Liver (tissue), 9 donors: ENCODE results near the gene GCN1. TPM values are rescaled to one million over a fixed set of nuclear protein-coding genes. Genes with fewer than 3 reads are reported as not detected.

Source experiments
- DNase-seq: peaks from one replicate; pipeline ENCODE4 v3.0.0-alpha.2; 2017; ENCODE audit warnings: low spot score
- H3K27ac ChIP-seq, 2 donors: one replicate each; pipeline ENCODE4 v1.7.0; 2013; ENCODE audit warnings: inconsistent platforms in 2 of 2, low read length in 2 of 2, control low read depth in 1 of 2, low read depth in 1 of 2, mild to moderate bottlenecking in 1 of 2
- H3K27me3 ChIP-seq, 4 donors: one replicate each; pipeline versions ENCODE4 v1.6.1 to v1.7.0; 2013; ENCODE audit warnings: low read length in 3 of 4, inconsistent platforms in 1 of 4, mild to moderate bottlenecking in 1 of 4, moderate library complexity in 1 of 4; ENCODE audit not compliant: control insufficient read depth in 4 of 4, insufficient read depth in 4 of 4
- H3K36me3 ChIP-seq, 4 donors: one replicate each; pipeline versions ENCODE4 v1.6.1 to v1.7.0; 2013; ENCODE audit warnings: low read length in 3 of 4, mild to moderate bottlenecking in 3 of 4, low read depth in 1 of 4, moderate library complexity in 1 of 4; ENCODE audit not compliant: control insufficient read depth in 4 of 4, insufficient read depth in 3 of 4
- H3K4me1 ChIP-seq, 4 donors: one replicate each; pipeline versions ENCODE4 v1.6.1 to v1.7.0; 2013; ENCODE audit warnings: low read length in 3 of 4, mild to moderate bottlenecking in 3 of 4, moderate library complexity in 1 of 4; ENCODE audit not compliant: control insufficient read depth in 4 of 4, insufficient read depth in 4 of 4
- H3K4me3 ChIP-seq, 3 donors: one replicate each; pipeline versions ENCODE4 v1.6.1 to v1.7.0; 2013; ENCODE audit warnings: low read length in 3 of 3, control low read depth in 1 of 3, low read depth in 1 of 3, mild to moderate bottlenecking in 1 of 3
- H3K9ac ChIP-seq, 2 donors: one replicate each; pipeline ENCODE4 v1.7.0; 2013; ENCODE audit warnings: low read length in 2 of 2, mild to moderate bottlenecking in 2 of 2, moderate library complexity in 2 of 2, control low read depth in 1 of 2, low read depth in 1 of 2
- H3K9me3 ChIP-seq, 4 donors: one replicate each; pipeline versions ENCODE4 v1.6.1 to v1.7.0; 2013; ENCODE audit warnings: low read length in 3 of 4; ENCODE audit not compliant: control insufficient read depth in 4 of 4
- EGR1 ChIP-seq, 2 donors: IDR thresholded peaks; 2 replicates each; pipeline ENCODE4 v1.6.1; 2016 to 2018; ENCODE audit warnings: antibody characterized with exemption in 2 of 2, low read depth in 2 of 2
- FOXA1 ChIP-seq: IDR thresholded peaks from 2 replicates; pipeline ENCODE4 v1.6.1; 2016; ENCODE audit warnings: antibody characterized with exemption
- FOXA2 ChIP-seq: IDR thresholded peaks from 2 replicates; pipeline ENCODE4 v1.6.1; 2016; ENCODE audit warnings: antibody characterized with exemption
- GABPA ChIP-seq, 2 donors: IDR thresholded peaks in 1 of 2; conservative IDR thresholded peaks in 1 of 2; 2 replicates each; pipeline ENCODE4 v1.6.1; 2016; ENCODE audit warnings: antibody characterized with exemption in 2 of 2, mild to moderate bottlenecking in 1 of 2, moderate library complexity in 1 of 2
- HNF4A ChIP-seq, 2 donors: conservative IDR thresholded peaks; 2 replicates each; pipeline ENCODE4 v1.6.1; 2016; ENCODE audit warnings: antibody characterized with exemption in 2 of 2, mild to moderate bottlenecking in 2 of 2
- HNF4G ChIP-seq: IDR thresholded peaks from 2 replicates; pipeline ENCODE4 v1.6.1; 2016; ENCODE audit warnings: antibody characterized with exemption
- JUND ChIP-seq, 2 donors: IDR thresholded peaks; 2 replicates each; pipeline ENCODE4 v1.6.1; 2016; ENCODE audit warnings: antibody characterized with exemption in 2 of 2
- NR2F2 ChIP-seq: IDR thresholded peaks from 2 replicates; pipeline ENCODE4 v1.6.1; 2016; ENCODE audit warnings: antibody characterized with exemption
- RAD21 ChIP-seq, 2 donors: IDR thresholded peaks; 2 replicates each; pipeline ENCODE4 v1.6.1; 2016; ENCODE audit warnings: antibody characterized with exemption in 2 of 2, mild to moderate bottlenecking in 2 of 2
- RXRA ChIP-seq, 2 donors: IDR thresholded peaks; 2 replicates each; pipeline ENCODE4 v1.6.1; 2017 to 2018; ENCODE audit warnings: antibody characterized with exemption in 2 of 2, mild to moderate bottlenecking in 1 of 2
- SP1 ChIP-seq: IDR thresholded peaks from 2 replicates; pipeline ENCODE4 v1.6.1; 2018; ENCODE audit warnings: antibody characterized with exemption, mild to moderate bottlenecking
- TAF1 ChIP-seq: conservative IDR thresholded peaks from 2 replicates; pipeline ENCODE4 v1.6.1; 2016; ENCODE audit warnings: antibody characterized with exemption, mild to moderate bottlenecking
- YY1 ChIP-seq: IDR thresholded peaks from 2 replicates; pipeline ENCODE4 v1.6.1; 2016; ENCODE audit warnings: antibody characterized with exemption, mild to moderate bottlenecking
- WGBS: extraction: QIAGEN DNeasy Blood & Tissue Kit; methylation state at CpG from one replicate; pipeline ENCODE4 v1.1.7; 2013; 5-methylcytosine and 5-hydroxymethylcytosine counted together
- polyA plus RNA-seq, 2 donors: library from polyadenylated mRNA; stranded (reverse) in 1 of 2; unstranded in 1 of 2; fragments of 200-250 nt in 1 of 2; fragments of >200 nt in 1 of 2; fragmentation: Nextera tagmentation in 1 of 2; extraction: Ambion mirVana in 1 of 2; gene quantifications; one replicate each; pipeline versions ENCODE4 v1.2.1 to v1.2.3, GENCODE V29; 2013 to 2015
- total RNA-seq, 2 donors: library from RNA; depleted of rRNA; stranded (reverse); fragments of >200 nt; gene quantifications; one replicate each; pipeline ENCODE4 v1.2.3, GENCODE V29; 2014
- TF ChIP-seq, protein P1 (sequence below): IDR thresholded peaks from 2 replicates; pipeline ENCODE4 v1.6.1; 2016; ENCODE audit warnings: antibody characterized with exemption
- TF ChIP-seq, protein P2 (sequence below): IDR thresholded peaks from 2 replicates; pipeline ENCODE4 v1.6.1; 2016; ENCODE audit warnings: antibody characterized with exemption
- TF ChIP-seq, protein P3 (sequence below): fragments of 150-350 bp; IDR thresholded peaks from 2 replicates; pipeline ENCODE4 v1.5.1; 2017; ENCODE audit warnings: improper control_type of control experiment, low read depth, low read length; ENCODE audit not compliant: missing input control
- TF ChIP-seq, protein P4 (sequence below): IDR thresholded peaks from 2 replicates; pipeline ENCODE4 v1.6.1; 2016; ENCODE audit warnings: antibody characterized with exemption
- donor health status: healthy.
- donor health status: healthy.
- donor health status: healthy.
- donor health status: healthy.
- donor health status: healthy.

GCN1 gene
- total and polyA plus RNA-seq, 4 donors, result 7.3 to 78.6 (median 25.8) TPM

DNA sequence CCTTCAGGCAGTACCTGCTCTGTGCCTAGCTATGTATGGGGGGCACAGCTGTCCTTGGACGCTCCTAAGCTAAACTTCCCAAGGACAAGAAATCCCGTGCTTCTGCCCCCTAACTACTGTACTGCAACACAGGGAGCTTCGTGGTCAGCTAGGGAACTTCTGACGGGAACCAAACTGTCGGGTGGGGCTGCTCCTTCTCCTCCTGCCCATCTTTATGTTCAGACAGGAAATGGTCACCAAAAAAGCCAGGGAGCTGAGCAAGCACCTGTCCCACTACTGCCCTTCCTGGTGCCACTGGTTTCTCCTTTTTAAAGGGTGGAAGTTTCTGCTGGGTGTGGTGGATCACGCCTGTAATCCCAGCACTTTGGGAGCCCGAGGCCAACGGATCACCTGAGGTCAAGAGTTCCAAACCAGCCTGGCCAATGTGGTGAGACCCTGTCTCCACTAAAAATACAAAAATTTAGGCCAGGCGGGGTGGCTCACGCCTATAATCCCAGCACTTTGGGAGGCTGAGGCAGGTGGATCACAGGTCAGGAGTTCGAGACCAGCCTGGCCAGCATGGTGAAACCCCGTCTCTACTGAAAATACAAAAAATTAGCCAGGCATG is 44.4 kb upstream of the GCN1 start:
- H3K4me3 ChIP-seq, result no peak overlapping the region
- no peaks in the 10 kb centered on the region for H3K27me3 ChIP-seq
- no peak overlapping the region for H3K9ac ChIP-seq
- H3K36me3 ChIP-seq, result no peaks in the 10 kb centered on the region
- peaks cover 15 to 49% (median 36%) of the 10 kb centered on the region in 4 donors for H3K4me1 ChIP-seq
- WGBS, result 85% methylated on average over 12 of the region's 12 CpGs
- no peaks in the 10 kb centered on the region for H3K9me3 ChIP-seq
- no peak for DNase-seq
- H3K27ac ChIP-seq, result peak overlapping the region in 1 of 2 donors; percentile 22
- TF ChIP-seq, protein P1, sequence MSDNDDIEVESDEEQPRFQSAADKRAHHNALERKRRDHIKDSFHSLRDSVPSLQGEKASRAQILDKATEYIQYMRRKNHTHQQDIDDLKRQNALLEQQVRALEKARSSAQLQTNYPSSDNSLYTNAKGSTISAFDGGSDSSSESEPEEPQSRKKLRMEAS, result no peak
- TF ChIP-seq HNF4G (no peak), TAF1 (no peak), NR2F2 (no peak)
- TF ChIP-seq, protein P2, sequence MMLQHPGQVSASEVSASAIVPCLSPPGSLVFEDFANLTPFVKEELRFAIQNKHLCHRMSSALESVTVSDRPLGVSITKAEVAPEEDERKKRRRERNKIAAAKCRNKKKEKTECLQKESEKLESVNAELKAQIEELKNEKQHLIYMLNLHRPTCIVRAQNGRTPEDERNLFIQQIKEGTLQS, result no peak

DNA sequence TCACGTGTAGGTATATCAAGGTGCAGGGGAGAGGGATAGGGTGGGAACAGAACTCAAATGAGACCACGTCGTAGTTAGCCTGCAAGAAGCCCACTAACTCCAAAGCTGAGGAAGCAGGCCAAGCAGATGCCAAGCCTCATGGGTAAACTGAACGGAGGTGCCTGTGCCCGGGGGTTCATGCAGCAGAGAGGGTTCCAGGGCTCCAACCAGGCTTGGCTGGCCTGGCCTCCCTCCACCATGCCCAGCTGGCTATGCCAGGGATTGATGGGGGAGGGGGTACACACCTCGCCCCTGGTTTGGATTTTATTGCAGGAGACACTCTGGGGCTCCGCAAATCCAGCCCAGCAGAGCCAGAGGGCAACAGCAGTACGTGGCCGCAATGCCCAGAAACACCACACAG is 43.7 kb upstream of the GCN1 start:
- H3K27ac ChIP-seq, result peak overlapping the region; percentile 6 to 22
- 82% methylated on average over 9 of the region's 9 CpGs for WGBS
- no peaks in the 10 kb centered on the region for H3K27me3 ChIP-seq

DNA sequence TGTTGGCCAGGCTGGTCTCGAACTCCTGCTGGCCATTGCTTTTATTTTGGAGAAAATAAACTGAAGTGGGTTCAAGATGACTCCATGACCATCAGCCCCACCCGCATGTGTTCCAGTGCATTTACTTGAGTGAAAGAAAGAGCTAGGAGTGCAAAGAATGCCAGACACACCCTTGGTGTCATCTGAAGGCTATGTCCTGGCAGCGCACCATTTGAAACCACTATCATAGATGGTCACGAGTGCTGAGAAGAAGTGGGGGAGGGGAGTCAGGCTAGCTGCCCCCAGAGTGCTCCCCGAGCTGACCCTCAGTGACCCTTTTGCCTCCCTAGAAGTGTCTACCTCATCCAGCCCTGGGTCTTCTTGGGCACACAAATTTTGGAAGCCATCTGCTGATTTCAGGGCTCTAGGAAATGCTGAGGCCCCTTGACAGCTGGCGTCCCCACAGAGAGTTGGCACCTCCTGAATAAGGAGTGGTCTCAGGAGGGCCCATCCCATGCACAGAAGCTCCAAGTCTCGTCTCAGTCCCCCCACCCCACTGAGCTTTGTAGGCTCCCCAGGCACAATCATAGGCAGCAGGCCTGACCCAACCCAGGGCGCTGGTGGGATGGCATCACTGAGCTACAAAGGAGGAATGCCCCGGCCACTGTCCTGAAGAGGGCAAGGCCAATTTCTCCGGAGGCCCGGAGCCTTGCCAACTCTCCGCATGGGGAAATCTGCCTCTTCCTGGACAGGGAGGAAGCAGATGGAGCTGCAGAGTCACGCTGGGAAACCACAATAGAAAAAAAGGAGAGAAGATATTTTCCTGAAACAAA is 43.1 kb upstream of the GCN1 start:
- Histone ChIP-seq H3K36me3 (no peaks in the 10 kb centered on the region), H3K9ac (no peak overlapping the region), H3K4me3 (no peak overlapping the region), H3K4me1 (peaks cover 14 to 50% (median 34%) of the 10 kb centered on the region in 4 donors), H3K27ac (peak overlapping the region; percentile 21 to 39), H3K27me3 (no peaks in the 10 kb centered on the region), H3K9me3 (no peaks in the 10 kb centered on the region)
- WGBS, result 75% methylated on average over 13 of the region's 13 CpGs
- DNase-seq, result no peak
- TF ChIP-seq HNF4G (no peak), RXRA (IDR thresholded peaks at IDR 0.05) (no peak), EGR1 (IDR thresholded peaks at IDR 0.05; ENCODE audit: low read depth in 2 of 2) (no peak), RAD21 (IDR thresholded peaks at IDR 0.05) (no peak), JUND (IDR thresholded peaks at IDR 0.05) (no peak), YY1 (no peak), FOXA2 (no peak), FOXA1 (no peak), SP1 (no peak), GABPA (IDR thresholded peaks at IDR 0.05 in 1 of 2, conservative IDR thresholded peaks at IDR 0.05 in 1 of 2) (no peak), HNF4A (conservative IDR thresholded peaks at IDR 0.05) (no peak)
- TF ChIP-seq, protein P1, result no peak
- TF ChIP-seq, protein P3, sequence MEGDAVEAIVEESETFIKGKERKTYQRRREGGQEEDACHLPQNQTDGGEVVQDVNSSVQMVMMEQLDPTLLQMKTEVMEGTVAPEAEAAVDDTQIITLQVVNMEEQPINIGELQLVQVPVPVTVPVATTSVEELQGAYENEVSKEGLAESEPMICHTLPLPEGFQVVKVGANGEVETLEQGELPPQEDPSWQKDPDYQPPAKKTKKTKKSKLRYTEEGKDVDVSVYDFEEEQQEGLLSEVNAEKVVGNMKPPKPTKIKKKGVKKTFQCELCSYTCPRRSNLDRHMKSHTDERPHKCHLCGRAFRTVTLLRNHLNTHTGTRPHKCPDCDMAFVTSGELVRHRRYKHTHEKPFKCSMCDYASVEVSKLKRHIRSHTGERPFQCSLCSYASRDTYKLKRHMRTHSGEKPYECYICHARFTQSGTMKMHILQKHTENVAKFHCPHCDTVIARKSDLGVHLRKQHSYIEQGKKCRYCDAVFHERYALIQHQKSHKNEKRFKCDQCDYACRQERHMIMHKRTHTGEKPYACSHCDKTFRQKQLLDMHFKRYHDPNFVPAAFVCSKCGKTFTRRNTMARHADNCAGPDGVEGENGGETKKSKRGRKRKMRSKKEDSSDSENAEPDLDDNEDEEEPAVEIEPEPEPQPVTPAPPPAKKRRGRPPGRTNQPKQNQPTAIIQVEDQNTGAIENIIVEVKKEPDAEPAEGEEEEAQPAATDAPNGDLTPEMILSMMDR, result no peak
- TF ChIP-seq, protein P2, result no peak

More for the DNA sequence above, 43.7 kb upstream of the GCN1 start:
- H3K9ac ChIP-seq, result no peak overlapping the region
- H3K4me3 ChIP-seq, result no peak overlapping the region
- no peaks in the 10 kb centered on the region for H3K9me3 ChIP-seq
- H3K36me3 ChIP-seq, result no peaks in the 10 kb centered on the region
- H3K4me1 ChIP-seq, result peaks cover 14 to 50% (median 35%) of the 10 kb centered on the region in 4 donors
- DNase-seq, result no peak
- TF ChIP-seq JUND (IDR thresholded peaks at IDR 0.05), result no peak
- TF ChIP-seq, protein P3, result no peak
- TF ChIP-seq, protein P4, sequence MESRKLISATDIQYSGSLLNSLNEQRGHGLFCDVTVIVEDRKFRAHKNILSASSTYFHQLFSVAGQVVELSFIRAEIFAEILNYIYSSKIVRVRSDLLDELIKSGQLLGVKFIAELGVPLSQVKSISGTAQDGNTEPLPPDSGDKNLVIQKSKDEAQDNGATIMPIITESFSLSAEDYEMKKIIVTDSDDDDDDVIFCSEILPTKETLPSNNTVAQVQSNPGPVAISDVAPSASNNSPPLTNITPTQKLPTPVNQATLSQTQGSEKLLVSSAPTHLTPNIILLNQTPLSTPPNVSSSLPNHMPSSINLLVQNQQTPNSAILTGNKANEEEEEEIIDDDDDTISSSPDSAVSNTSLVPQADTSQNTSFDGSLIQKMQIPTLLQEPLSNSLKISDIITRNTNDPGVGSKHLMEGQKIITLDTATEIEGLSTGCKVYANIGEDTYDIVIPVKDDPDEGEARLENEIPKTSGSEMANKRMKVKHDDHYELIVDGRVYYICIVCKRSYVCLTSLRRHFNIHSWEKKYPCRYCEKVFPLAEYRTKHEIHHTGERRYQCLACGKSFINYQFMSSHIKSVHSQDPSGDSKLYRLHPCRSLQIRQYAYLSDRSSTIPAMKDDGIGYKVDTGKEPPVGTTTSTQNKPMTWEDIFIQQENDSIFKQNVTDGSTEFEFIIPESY, result no peak
